Gastroesophageal sphincter (tissue), 3 donors: Measurements from ENCODE around the gene IHH.

ENCODE experiments used
- EP300 ChIP-seq: sonication (generic); formaldehyde crosslinking; IDR thresholded peaks from one replicate; pipeline ENCODE4 v1.6.1; 2017; ENCODE audit warnings: antibody characterized with exemption, mild to moderate bottlenecking
- POLR2A ChIP-seq, 2 donors: fragments of 450-650 bp; IDR thresholded peaks; one replicate each; pipeline ENCODE4 v1.6.1; 2017; ENCODE audit warnings: antibody characterized with exemption in 2 of 2, mild to moderate bottlenecking in 2 of 2, moderate library complexity in 1 of 2
- POLR2AphosphoS5 ChIP-seq: sonication (generic); formaldehyde crosslinking; IDR thresholded peaks from one replicate; pipeline ENCODE4 v1.6.1; 2017; ENCODE audit warnings: antibody characterized with exemption
- TF ChIP-seq, protein P1 (sequence below), 4 experiments: fragments of 200-600 bp in 2 of 4; fragments of 450-650 bp in 2 of 4; sonication (generic) in 1 of 4; IDR thresholded peaks; one replicate each; pipeline ENCODE4 v1.5.1; 2017 to 2019; ENCODE audit warnings: antibody characterized with exemption in 4 of 4, mild to moderate bottlenecking in 2 of 4, moderate library complexity in 2 of 4

DNA sequence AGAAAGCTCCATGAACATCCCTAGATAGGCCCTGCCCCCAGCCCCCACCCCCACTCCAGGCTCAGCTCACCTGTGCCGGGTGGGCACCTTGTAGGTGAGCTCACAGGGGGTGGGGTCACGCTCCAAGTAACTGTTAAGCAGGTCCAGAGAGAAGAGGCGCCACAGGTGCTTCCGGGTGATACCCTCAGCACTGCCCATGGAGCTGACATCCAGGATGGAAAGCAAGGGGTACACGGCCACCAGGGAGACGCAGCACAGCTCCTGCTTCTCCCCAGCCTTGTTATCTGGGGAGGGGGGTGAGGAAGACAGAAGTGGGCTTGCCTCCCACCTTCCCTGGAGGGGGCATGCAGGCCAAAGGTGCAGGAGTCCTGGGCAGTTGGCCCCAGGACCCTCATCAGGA is 41.3 kb downstream of the IHH start:
- TF ChIP-seq, protein P1, sequence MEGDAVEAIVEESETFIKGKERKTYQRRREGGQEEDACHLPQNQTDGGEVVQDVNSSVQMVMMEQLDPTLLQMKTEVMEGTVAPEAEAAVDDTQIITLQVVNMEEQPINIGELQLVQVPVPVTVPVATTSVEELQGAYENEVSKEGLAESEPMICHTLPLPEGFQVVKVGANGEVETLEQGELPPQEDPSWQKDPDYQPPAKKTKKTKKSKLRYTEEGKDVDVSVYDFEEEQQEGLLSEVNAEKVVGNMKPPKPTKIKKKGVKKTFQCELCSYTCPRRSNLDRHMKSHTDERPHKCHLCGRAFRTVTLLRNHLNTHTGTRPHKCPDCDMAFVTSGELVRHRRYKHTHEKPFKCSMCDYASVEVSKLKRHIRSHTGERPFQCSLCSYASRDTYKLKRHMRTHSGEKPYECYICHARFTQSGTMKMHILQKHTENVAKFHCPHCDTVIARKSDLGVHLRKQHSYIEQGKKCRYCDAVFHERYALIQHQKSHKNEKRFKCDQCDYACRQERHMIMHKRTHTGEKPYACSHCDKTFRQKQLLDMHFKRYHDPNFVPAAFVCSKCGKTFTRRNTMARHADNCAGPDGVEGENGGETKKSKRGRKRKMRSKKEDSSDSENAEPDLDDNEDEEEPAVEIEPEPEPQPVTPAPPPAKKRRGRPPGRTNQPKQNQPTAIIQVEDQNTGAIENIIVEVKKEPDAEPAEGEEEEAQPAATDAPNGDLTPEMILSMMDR (IDR thresholded peaks at IDR 0.05) = no peak
- TF ChIP-seq POLR2A (IDR thresholded peaks at IDR 0.05) (no peak), EP300 (no peak), POLR2AphosphoS5 (no peak)
